A549 (cell line): ENCODE data around the gene GNG7. TPM values are rescaled to one million over a fixed set of nuclear protein-coding genes. Genes with fewer than 3 reads are reported as not detected.
A peak's percentile ranks its signal among the peaks of the same experiment; 100 is the strongest.
"Not testable (repeated sequence)": the region's sequence is repeated elsewhere in the genome, so short reads cannot be mapped to it uniquely, and the experiment has no call there.

ENCODE experiments used
- ATAC-seq, 2 experiments: fragments of 200-7000 bp in 1 of 2; fragments of >200 bp in 1 of 2; cut with Nextera tagmentation in 1 of 2; cut with Tn5 transposase in 1 of 2; 3 replicates each; pipeline versions ENCODE4 v1.8.0 to v1.9.1; 2018 to 2020; ENCODE audit warnings: mild to moderate bottlenecking in 1 of 2, moderate library complexity in 1 of 2
- CTCF ChIA-PET: fragments of 300-600 bp; sonication (Branson Sonifier 250); formaldehyde crosslinking; extraction: SDS; loops from one replicate; lab custom pipeline; 2021; ENCODE audit warnings: antibody characterized with exemption, inconsistent platforms; lab: Yijun Ruan, JAX
- POLR2A ChIA-PET: fragments of 350-600 bp; formaldehyde crosslinking; extraction: SDS; loops from one replicate; lab custom pipeline; 2021; ENCODE audit warnings: antibody characterized with exemption, inconsistent platforms; lab: Yijun Ruan, JAX
- DNase-seq, 2 experiments: peaks; one replicate each; pipeline versions ENCODE4 v3.0.0 to v3.0.0-alpha.2; 2011 to 2016; ENCODE audit warnings: low read depth in 1 of 2, low spot score in 1 of 2
- FAIRE-seq: peaks from 2 replicates; lab custom pipeline; 2011; peaks lifted over from hg19 to GRCh38; lab: Jason Lieb, UNC
- H3K27ac ChIP-seq, 2 experiments: fragments of >200 bp; sonication (Bioruptor Twin); formaldehyde crosslinking; 3 replicates each; pipeline ENCODE4 v1.5.1; 2016 to 2017
- H3K4me1 ChIP-seq: fragments of >200 bp; sonication (Bioruptor Twin); formaldehyde crosslinking; 3 replicates; pipeline ENCODE4 v1.6.1; 2016
- H3K4me2 ChIP-seq: fragments of >200 bp; sonication (Bioruptor Twin); formaldehyde crosslinking; 3 replicates; pipeline ENCODE4 v1.6.1; 2016
- H3K4me3 ChIP-seq: fragments of >200 bp; sonication (Bioruptor Twin); formaldehyde crosslinking; 3 replicates; pipeline ENCODE4 v1.5.1; 2016
- H3K9me3 ChIP-seq: fragments of >200 bp; sonication (Bioruptor Twin); formaldehyde crosslinking; 3 replicates; pipeline ENCODE4 v1.6.1; 2016
- BHLHE40 ChIP-seq: IDR thresholded peaks from 2 replicates; pipeline ENCODE4 v1.6.1; 2012; ENCODE audit warnings: low read depth, low read length, inconsistent platforms
- CBX2 ChIP-seq: fragments of 200-600 bp; sonication (generic); IDR thresholded peaks from 2 replicates; pipeline ENCODE4 v1.6.1; 2016; ENCODE audit warnings: low read depth, mild to moderate bottlenecking, borderline replicate concordance
- CHD4 ChIP-seq: fragments of 200-600 bp; sonication (generic); IDR thresholded peaks from 2 replicates; pipeline ENCODE4 v1.6.1; 2016; ENCODE audit warnings: antibody characterized with exemption, mild to moderate bottlenecking, borderline replicate concordance
- FOSL2 ChIP-seq, 2 experiments: fragments of 450-650 bp in 1 of 2; fragments of >200 bp in 1 of 2; sonication (Bioruptor Twin) in 1 of 2; formaldehyde crosslinking; IDR thresholded peaks; 2 replicates each; pipeline versions ENCODE4 v1.5.0 to v1.6.1; 2016 to 2020; ENCODE audit warnings: mild to moderate bottlenecking in 1 of 2, moderate library complexity in 1 of 2
- FOXS1 ChIP-seq: fragments of 250-450 bp; sonication (Bioruptor Pico); IDR thresholded peaks from 2 replicates; pipeline ENCODE4 v1.5.0; 2020; ENCODE audit warnings: mild to moderate bottlenecking, moderate library complexity
- HDAC2 ChIP-seq: fragments of 200-600 bp; sonication (generic); IDR thresholded peaks from 2 replicates; pipeline ENCODE4 v1.6.1; 2016
- HES2 ChIP-seq: fragments of >200 bp; sonication (Bioruptor Twin); formaldehyde crosslinking; IDR thresholded peaks from 2 replicates; pipeline ENCODE4 v1.6.1; 2016
- HOXB5 ChIP-seq: fragments of 250-450 bp; sonication (Bioruptor Pico); IDR thresholded peaks from 2 replicates; pipeline ENCODE4 v1.5.0; 2020; ENCODE audit warnings: mild to moderate bottlenecking, moderate library complexity
- JUN ChIP-seq, 2 experiments: fragments of >200 bp; sonication (Bioruptor Twin); formaldehyde crosslinking; IDR thresholded peaks; 2 replicates in 1 of 2; 3 replicates in 1 of 2; pipeline ENCODE4 v1.6.1; 2016 to 2017
- KDM5A ChIP-seq: fragments of 200-600 bp; sonication (generic); IDR thresholded peaks from 2 replicates; pipeline ENCODE4 v1.6.1; 2016; ENCODE audit warnings: antibody characterized with exemption, mild to moderate bottlenecking
- MAFK ChIP-seq: fragments of 450-650 bp; IDR thresholded peaks from 2 replicates; pipeline ENCODE4 v1.6.1; 2014; ENCODE audit not compliant: partially characterized antibody
- MAZ ChIP-seq: fragments of 150-350 bp; IDR thresholded peaks from 2 replicates; pipeline ENCODE4 v1.6.1; 2014; ENCODE audit warnings: antibody characterized with exemption, low read depth, low read length, borderline replicate concordance
- MYC ChIP-seq: IDR thresholded peaks from 2 replicates; pipeline ENCODE4 v1.6.1; 2012; ENCODE audit warnings: mild to moderate bottlenecking, inconsistent platforms, low read length, improper control_type of control experiment, borderline replicate concordance
- NFE2L2 ChIP-seq: fragments of 150-350 bp; conservative IDR thresholded peaks from 2 replicates; pipeline ENCODE4 v1.6.1; 2014; ENCODE audit warnings: low read length
- NPAS2 ChIP-seq: fragments of 250-450 bp; sonication (Bioruptor Pico); IDR thresholded peaks from 2 replicates; pipeline ENCODE4 v1.8.0; 2022; ENCODE audit warnings: mild to moderate bottlenecking, moderate library complexity, borderline replicate concordance
- PHF8 ChIP-seq: fragments of 200-600 bp; sonication (generic); IDR thresholded peaks from 2 replicates; pipeline ENCODE4 v1.6.1; 2016; ENCODE audit warnings: low read depth, mild to moderate bottlenecking, antibody characterized with exemption, moderate library complexity, borderline replicate concordance
- POLR2A ChIP-seq: IDR thresholded peaks from 2 replicates; pipeline ENCODE4 v1.6.1; 2012; ENCODE audit warnings: mild to moderate bottlenecking, low read length
- SREBF2 ChIP-seq: fragments of 450-650 bp; IDR thresholded peaks from 2 replicates; pipeline ENCODE4 v1.6.1; 2014; ENCODE audit warnings: mild to moderate bottlenecking, moderate library complexity
- WGBS: methylation state at CpG from one replicate; pipeline ENCODE4 v1.1.6; 2017; ENCODE audit errors: missing lambda C conversion rate; 5-methylcytosine and 5-hydroxymethylcytosine counted together
- polyA plus RNA-seq, 4 experiments: library from polyadenylated mRNA; depleted of rRNA in 3 of 4; stranded (reverse); fragments of >200 nt; fragmentation: RNase III in 1 of 4; extraction: RNeasy Plus Mini Kit Qiagen cat#74134 plus additional on column Dnase treatment in 1 of 4; gene quantifications; 2 replicates in 3 of 4; 3 replicates in 1 of 4; pipeline ENCODE4 v1.2.3, GENCODE V29; 2011 to 2017
- TF ChIP-seq, protein P1 (sequence below): fragments of 450-650 bp; IDR thresholded peaks from 2 replicates; pipeline ENCODE4 v1.6.1; 2014; ENCODE audit warnings: antibody characterized with exemption
- TF ChIP-seq, protein P2 (sequence below): fragments of 250-450 bp; sonication (Bioruptor Pico); IDR thresholded peaks from 2 replicates; pipeline ENCODE4 v1.5.0; 2021; ENCODE audit warnings: mild to moderate bottlenecking, moderate library complexity, borderline replicate concordance
- TF ChIP-seq, protein P3 (sequence below): IDR thresholded peaks from 2 replicates; pipeline ENCODE4 v1.6.1; 2012; ENCODE audit warnings: low read depth, borderline replicate concordance

GNG7 gene
- polyA plus RNA-seq, 2 of the 4 experiments (the other 2 are of a cell fraction) = 0.06 to 0.08 TPM

- 38% methylated on average over 4 of the region's 12 CpGs for WGBS
- TF ChIP-seq JUN (IDR thresholded peaks at IDR 0.05) (no peak), NPAS2 (CRISPR knock-in tag) (no peak), MYC (no peak), MAZ (no peak)
- H3K27ac ChIP-seq = peak overlapping the region; percentile 97 to 100
- no peak for DNase-seq
- H3K4me2 ChIP-seq = peak overlapping the region; percentile 93
- peaks cover 61% of the 10 kb centered on the region for H3K4me1 ChIP-seq
- ATAC-seq = no peak
- CTCF ChIA-PET = interaction anchor here (0.6 to 4.2 kb wide), 6 partner anchors 11 to 73 kb away, joined by 3 to 47 read pairs (median 4); no protein-coding TSS in a partner anchor
- POLR2A ChIA-PET = interaction anchor here (1.2 to 5.3 kb wide), 5 partner anchors 15 to 84 kb away, joined by 3 to 191 read pairs (median 10); partner anchors contain the start of genes GADD45B and LMNB2
- no peak for FAIRE-seq
- H3K9me3 ChIP-seq = no peaks in the 10 kb centered on the region
- H3K4me3 ChIP-seq = 0 out of 3 replicates have a peak overlapping the region, but pooled peaks have one; percentile 19
Measured at GRCh38 chr19:2540251-2540645, 162.2 kb downstream of the GNG7 start.

DNA sequence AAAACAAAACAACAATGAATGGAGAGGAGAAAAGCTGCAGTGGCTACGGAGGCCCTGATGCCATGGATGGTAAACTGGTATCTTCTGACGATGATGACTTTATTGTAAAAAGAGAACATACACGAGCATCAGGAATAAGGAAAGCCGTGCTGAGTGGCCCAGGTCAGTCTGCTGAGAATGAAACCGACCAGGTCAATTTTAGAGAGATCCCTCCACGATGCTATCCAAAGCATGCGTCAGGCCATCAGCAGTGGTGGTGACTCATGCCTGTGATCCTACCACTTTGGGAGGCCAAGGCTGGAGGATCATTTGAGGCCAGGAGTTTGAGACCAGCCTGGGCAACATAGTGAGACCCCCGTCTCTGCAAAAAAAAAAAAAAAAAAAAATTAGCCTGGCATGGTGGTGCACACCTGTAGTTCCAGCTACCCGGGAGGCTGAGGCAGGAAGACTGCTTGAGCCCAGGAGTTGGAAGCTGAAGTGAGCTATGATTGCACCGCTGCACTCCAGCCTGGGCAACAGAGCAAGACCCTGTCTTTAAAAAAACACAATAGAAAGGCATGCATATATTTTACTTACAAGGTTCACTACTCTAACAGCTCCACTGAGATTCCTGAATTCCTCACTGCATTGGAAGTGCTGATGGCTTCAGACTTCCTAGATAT, 164.3 kb downstream of the GNG7 start:
- DNase-seq = no peak
- CTCF ChIA-PET = interaction anchor here (0.6 to 2.8 kb wide), 2 partner anchors 41 to 100 kb away, joined by 3 to 10 read pairs; no protein-coding TSS in a partner anchor
- H3K4me1 ChIP-seq = peaks cover 62% of the 10 kb centered on the region
- TF ChIP-seq, protein P1, sequence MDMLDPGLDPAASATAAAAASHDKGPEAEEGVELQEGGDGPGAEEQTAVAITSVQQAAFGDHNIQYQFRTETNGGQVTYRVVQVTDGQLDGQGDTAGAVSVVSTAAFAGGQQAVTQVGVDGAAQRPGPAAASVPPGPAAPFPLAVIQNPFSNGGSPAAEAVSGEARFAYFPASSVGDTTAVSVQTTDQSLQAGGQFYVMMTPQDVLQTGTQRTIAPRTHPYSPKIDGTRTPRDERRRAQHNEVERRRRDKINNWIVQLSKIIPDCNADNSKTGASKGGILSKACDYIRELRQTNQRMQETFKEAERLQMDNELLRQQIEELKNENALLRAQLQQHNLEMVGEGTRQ = no peak
- TF ChIP-seq KDM5A = no peak
- no peak for TF ChIP-seq HOXB5 (CRISPR knock-in tag)
- TF ChIP-seq SREBF2 = no peak
- no peak for TF ChIP-seq HES2
- no peak for TF ChIP-seq PHF8
- no peak for TF ChIP-seq FOXS1
- no peak for TF ChIP-seq HDAC2
- TF ChIP-seq, protein P2, sequence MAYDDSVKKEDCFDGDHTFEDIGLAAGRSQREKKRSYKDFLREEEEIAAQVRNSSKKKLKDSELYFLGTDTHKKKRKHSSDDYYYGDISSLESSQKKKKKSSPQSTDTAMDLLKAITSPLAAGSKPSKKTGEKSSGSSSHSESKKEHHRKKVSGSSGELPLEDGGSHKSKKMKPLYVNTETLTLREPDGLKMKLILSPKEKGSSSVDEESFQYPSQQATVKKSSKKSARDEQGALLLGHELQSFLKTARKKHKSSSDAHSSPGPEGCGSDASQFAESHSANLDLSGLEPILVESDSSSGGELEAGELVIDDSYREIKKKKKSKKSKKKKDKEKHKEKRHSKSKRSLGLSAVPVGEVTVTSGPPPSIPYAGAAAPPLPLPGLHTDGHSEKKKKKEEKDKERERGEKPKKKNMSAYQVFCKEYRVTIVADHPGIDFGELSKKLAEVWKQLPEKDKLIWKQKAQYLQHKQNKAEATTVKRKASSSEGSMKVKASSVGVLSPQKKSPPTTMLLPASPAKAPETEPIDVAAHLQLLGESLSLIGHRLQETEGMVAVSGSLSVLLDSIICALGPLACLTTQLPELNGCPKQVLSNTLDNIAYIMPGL (CRISPR knock-in tag) = no peak
- no peak for TF ChIP-seq FOSL2 (IDR thresholded peaks at IDR 0.05)
- no peak for TF ChIP-seq FOSL2 (CRISPR knock-in tag; IDR thresholded peaks at IDR 0.05)
- TF ChIP-seq NFE2L2 = no peak
- TF ChIP-seq CHD4 = no peak
- TF ChIP-seq, protein P3, sequence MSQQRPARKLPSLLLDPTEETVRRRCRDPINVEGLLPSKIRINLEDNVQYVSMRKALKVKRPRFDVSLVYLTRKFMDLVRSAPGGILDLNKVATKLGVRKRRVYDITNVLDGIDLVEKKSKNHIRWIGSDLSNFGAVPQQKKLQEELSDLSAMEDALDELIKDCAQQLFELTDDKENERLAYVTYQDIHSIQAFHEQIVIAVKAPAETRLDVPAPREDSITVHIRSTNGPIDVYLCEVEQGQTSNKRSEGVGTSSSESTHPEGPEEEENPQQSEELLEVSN = no peak
- TF ChIP-seq MAFK = no peak
- TF ChIP-seq POLR2A = no peak
- no peak for TF ChIP-seq BHLHE40
- TF ChIP-seq CBX2 = no peak
- TF ChIP-seq, all 56 proteins: peak for 0
- no peak overlapping the region for H3K4me2 ChIP-seq
- no peak overlapping the region for H3K4me3 ChIP-seq
- FAIRE-seq (no peak), ATAC-seq (no peak)
- H3K9me3 ChIP-seq = no peaks in the 10 kb centered on the region
- H3K27ac ChIP-seq = peak overlapping the region; percentile 40 to 97
- WGBS = 93% methylated on average over 9 of the region's 10 CpGs
- POLR2A ChIA-PET = interaction anchor here (0.6 to 1.7 kb wide), 2 partner anchors 10 to 62 kb away, joined by 3 to 7 read pairs; partner anchors contain the start of gene GADD45B

- H3K4me2 ChIP-seq, FAIRE-seq, DNase-seq, H3K4me3 ChIP-seq, H3K9me3 ChIP-seq, ATAC-seq: not testable (repeated sequence)
- CTCF ChIA-PET = interaction anchor here (2.8 kb wide), 1 partner anchor 41 kb away, joined by 10 read pairs; no protein-coding TSS in a partner anchor
- WGBS = 85% methylated on average over 9 of the region's 9 CpGs
- POLR2A ChIA-PET = interaction anchor here (5.7 kb wide), 1 partner anchor 61 kb away, joined by 53 read pairs; the partner anchor contains the start of gene GADD45B
- H3K27ac ChIP-seq = peak overlapping the region; percentile 40 to 97
- H3K4me1 ChIP-seq = peaks cover 61% of the 10 kb centered on the region
Measured at GRCh38 chr19:2537584-2537983, 164.9 kb downstream of the GNG7 start.
